Daoy (cell line): Measurements from ENCODE around the gene TUBA3C. TPM values are rescaled to one million over a fixed set of nuclear protein-coding genes. Genes with fewer than 3 reads are reported as not detected.

ENCODE experiments used
- DNase-seq: peaks from one replicate; pipeline ENCODE4 v3.0.0-alpha.2; 2015; ENCODE audit warnings: low read depth
- total RNA-seq: library from RNA; depleted of rRNA; stranded (reverse); fragments of >200 nt; shearing (Covaris generic); gene quantifications from 2 replicates; pipeline ENCODE4 v1.2.3, GENCODE V29; 2014

Gene TUBA3C
- total RNA-seq, 1 experiment from 2014 or later: 6.2 TPM

DNA sequence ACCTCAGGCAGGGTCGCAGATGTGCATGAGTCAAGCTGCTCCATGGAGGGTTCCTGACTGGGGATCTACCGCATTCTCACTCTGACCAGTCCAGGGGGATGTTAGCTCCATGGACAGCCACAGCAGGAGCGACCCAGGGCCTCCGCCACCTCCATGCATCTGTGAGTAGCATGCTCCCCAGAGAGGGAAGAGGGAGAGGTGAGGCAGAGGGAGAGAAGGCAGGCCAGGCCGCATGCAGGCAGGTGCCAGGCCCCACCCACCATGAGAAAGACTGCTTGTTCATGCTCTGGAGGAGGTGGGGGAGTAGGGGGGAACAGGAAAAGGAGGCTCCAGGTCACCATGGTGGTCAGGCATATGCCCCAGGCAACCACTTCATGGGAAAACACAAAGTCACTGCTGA lies 20.3 kb downstream of the TUBA3C start:
- no peak for DNase-seq

DNA sequence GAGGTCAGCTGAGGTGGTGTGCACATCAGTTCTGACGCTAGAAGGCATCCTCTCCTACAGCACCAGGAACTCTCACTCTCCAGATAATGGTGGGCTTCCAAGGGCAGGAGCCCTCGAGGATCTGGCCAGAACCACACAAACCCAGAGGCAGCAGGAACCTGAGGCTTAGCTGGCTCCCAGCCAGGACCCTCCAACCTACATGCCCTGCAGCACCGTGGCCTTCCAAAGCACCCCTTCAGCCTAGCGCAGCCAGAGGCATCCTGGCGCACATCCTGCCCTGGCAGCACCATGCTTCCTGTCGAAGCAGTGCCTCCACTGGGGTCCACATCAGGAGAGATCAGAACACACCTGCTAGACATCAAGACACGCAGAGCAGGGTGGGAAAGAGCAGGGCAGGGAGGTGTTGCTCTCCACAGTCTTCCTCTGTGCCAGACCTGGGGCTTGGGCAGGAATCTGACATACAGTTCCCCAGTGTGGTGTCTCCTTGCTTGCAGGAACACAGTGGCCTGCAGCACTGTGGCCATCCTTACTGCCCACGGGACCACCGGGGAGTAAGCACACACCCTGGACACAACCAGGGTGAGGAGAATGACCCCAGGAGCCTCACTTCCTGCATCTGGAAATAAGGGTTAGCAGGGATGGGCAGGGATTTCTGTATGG lies 21.7 kb downstream of the TUBA3C start:
- DNase-seq: no peak

DNA sequence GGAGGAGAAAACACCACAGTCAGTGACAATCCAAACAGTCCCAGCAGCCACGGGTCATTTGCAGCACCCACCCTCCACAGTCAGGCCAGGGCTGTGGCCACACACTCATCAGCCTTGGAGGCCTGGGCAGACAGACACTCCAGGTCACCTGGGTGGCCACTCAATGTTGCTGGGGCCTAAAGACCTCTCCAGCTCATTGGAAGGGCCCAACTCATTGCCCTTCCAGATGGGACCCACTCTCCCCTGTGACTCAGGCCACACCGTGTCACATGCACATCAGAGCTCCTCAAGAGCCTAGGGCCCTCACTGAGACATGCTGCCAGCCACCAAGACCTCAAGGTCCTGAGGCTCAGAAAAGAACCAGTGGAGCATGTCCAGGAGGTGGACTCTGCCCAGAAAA lies 22.4 kb downstream of the TUBA3C start:
- no peak for DNase-seq

DNA sequence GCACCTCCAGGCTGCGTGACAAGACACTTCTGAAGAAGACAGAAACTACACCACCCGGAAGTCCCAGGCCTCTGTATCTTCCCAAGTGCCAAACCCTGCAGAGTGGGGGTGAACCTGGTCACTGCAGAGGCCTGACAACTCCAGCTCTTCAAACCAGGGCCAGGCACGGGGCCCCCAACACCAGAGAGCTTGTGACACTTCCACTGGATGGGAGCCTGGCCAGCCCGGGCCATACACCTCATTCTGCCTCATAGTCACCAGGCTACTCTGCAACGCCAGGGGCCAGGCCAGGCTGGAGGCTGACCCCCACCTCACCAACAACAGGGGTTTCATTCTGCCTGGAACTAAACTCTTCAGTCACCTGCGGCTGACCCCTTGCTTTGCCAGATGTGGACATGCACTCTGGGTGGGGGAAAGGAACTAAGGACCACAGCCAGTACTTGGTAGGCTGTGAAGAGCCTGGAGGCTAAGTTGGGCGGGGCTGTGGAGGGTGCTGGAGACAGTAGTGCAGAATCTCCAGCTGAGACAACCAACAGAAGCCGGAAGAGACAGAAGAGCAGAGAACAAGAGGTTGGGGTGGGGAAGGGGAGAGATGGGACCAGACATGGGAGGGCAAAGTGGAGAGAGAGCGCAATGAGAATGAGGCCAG lies 23.0 kb downstream of the TUBA3C start:
- DNase-seq: no peak

DNA sequence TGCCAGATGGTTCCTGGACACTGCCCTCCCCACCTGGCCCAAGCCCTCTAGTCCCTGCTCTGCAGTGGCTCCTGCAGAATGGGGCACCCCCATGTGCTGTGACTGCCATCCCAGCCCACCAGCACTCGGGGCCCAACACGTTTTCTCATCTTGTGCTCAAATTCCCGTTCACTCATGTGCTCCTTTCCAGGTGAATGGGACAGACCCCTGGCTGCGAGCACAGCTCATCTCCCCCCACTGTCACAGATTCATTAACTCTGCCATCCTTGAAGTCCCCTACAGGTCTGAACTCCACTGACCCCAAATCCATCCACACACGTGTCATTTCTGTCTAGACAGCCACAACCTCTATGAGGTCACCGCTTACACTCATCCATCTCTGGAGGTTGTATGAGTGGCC lies 23.6 kb downstream of the TUBA3C start:
- no peak for DNase-seq

DNA sequence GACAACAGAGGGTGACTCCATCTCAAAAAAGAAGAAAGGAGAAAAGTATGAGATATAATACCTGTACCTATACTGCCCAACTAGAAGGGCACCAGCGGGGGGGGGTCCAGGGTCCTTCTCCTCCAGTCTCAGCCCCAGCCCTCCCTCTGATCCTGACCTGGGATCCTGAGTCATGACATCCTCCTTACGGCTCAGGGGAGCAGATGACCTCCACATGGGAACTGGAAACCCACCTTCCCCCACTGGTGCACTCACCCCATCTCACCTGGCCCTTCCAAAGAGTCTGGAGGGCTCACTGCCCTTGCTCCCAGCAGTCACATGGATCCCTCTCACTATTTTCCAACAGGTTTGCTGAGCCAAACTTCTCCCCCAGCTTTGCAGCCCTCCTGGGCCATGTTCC lies 24.2 kb downstream of the TUBA3C start:
- no peak for DNase-seq

DNA sequence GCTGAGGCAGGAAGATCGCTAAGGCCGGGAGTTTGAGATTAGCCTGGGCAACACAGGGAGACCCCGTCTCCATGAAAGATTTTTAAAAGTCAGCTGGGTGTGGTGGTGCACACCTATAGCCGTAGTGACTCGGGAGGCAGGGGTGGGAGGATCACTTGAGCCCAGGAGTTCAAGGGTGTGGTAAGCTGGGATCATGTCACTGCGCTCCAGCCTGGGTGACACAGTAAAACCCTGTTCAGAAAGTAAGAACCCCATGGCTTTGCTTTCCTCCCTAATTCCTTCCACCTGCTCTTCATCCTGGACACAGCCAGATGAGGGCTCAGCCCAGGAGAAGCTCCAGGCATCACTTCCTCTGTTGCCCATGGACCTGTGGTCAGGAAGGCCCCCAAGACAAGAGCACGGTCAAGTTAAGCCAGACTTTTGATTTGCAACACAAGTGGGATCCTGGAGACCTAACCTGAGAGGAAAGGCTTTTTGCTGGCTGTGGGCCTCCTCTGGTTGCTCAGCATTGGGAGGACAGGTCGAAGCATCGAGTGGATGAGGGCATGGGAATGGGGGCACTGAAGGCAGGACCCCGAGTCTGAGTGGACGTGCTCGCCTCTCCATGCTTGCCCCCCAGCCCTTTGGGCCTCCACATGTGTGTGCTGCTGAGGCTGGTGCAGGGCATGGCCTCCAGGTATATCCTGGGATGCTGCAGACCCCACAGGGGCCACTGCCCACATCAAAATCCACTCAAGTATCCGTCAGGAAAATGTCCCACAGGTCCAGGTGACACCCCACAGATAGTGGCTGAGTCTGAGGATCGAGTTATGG lies 25.4 kb downstream of the TUBA3C start:
- DNase-seq: no peak

DNA sequence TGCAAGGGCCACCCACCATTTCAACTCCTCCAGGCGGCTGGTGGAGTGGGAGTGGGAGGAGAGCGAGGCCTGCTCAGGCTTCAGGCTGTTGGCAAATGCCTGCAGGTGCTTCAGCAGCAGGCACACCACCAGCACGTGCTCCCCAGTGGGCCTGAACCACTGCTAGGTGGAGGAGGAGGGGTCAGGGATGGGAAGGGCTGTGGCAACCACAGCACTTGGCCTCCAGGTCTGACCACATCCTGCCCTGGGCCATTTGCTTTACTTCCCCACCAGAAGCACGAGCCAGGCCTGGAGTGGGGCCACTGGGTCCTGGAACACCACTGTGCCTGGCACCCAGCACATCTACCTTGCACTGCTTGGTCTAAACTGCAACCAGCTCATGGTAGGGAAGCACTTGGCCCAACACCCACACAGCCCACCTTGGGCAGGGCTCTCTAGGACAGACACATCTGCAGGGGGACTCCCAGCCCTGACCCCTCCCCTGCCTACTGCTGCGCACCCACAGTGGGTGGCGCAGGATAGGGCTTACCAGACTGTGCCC lies 26.2 kb downstream of the TUBA3C start:
- no peak for DNase-seq

DNA sequence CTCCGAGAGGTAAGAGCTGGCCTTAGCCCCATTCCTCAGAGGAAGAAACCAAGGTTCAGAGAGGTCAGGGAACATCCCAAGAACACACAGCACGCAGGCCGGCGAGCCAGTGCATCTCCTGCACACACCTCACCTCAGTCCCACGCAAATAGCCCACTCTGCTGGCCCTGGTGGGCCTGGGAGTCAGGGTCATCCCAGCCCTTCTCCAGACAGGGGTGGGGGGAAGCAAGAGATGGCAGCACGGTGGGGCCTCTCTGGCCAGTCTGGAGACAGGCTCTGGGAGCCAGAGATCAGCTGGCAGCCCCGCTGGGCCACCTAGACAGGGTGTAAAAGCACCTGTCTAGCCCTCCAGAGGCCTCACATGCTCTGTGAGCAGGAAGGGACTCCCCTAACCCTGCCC lies 26.8 kb downstream of the TUBA3C start:
- no peak for DNase-seq

DNA sequence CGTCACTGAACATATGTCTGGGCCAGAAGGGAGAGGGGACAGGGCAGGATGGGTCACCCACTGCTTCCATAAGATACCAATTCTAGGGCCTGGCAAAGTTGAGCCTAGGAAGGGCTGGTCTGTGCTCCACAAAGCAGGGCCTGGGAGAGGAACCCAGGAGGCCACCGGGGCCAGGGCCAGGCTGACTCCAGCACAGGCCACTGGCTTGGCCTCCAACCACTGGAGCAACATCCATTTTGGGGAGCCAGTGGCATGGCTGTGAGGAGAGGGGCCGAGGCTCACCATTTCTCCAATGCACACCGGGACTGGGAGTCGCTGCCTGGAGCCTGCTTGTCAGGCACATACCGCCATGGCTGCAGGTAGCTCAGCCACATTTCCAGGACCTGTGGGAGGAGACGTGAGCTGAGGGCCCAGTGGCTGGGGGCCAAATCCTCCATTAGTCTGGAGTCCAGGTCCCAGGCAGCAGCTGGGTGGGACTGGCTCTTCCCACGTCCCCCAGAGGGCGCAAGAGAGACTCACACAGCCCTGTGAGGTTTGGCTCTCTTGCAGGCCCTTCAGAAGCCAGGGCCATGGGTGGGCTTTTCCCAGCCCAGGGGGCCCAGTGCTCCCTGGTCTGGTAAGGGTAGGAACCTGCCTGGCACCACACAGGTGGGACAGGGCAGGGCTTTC lies 27.7 kb downstream of the TUBA3C start:
- DNase-seq: no peak

DNA sequence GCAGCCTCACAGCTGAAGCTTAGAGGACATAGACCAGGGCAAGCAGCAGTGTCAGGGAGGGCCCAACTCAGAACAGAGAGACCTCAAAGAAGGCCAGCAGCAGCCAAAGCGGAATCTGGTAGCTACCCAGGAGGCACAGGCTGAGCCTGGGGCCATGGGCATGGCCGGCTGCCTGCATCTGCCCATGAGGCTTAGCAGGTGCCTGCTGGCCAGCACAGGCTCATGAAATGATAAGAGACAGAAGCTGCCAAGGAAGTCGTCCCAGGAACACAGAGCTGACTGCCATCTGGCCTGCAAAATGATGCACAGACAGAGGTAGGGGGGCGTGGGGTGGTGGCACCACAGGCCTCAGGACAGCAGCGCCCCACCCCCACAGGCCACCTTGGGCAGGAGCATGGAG lies 29.2 kb downstream of the TUBA3C start:
- no peak for DNase-seq

DNA sequence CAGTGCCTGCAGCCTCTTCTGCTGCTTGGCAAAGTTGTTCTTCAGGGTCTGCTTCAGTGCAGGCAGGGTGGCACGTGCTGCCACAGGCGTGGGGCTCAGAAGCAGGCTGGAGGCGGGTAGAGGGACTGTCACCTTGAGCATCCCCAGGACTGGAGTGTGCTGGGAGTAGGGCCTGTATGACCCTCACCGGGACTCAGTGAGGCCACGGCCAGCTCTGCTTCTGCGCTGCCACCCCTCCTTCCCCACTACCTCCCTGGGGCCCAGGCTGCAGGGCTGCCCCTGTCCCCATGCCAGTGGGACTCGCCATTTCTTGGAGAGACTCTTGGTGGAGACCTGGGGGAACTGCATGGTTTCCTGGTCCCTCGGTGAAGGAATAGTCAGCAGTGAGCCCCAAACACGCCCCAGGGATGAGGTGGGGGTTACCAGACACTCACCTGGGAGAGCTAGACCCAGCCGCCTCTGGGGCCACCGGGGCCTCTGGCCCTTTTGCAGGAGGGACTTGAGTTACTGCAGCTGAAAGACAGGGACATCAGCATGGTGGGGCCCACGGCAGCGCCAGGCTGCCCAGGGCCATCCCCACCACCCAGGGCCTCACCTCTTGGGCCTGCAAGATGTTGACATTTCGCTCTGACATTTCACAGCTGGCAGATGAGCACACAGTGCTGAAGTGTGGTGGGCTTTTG lies 29.9 kb downstream of the TUBA3C start:
- no peak for DNase-seq

DNA sequence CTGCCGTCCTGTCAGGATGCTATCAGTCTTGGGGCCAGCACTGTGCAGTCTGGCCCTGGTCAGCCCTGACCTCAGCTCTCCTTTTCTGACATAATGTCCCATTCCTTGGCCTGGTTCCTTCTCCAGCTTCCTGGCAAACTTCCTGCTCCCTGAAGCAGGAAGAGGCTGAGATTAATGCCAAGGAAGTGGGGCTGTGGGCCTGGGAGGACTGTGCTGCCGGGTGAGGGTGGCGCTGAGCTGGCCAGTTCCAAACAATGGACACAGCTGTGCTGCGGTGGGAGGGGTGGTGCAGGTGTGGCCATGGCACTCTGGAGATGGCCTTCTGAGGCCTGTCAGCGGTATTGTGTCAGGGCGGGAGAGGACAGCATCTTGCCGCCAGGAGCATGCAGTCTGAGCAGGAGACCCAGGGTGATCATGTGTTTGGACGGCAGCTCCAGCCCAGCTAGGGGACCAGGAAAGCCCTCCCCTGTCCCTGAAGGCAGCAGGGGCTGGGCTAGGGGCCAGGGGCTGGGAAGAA lies 30.9 kb downstream of the TUBA3C start:
- DNase-seq: no peak

DNA sequence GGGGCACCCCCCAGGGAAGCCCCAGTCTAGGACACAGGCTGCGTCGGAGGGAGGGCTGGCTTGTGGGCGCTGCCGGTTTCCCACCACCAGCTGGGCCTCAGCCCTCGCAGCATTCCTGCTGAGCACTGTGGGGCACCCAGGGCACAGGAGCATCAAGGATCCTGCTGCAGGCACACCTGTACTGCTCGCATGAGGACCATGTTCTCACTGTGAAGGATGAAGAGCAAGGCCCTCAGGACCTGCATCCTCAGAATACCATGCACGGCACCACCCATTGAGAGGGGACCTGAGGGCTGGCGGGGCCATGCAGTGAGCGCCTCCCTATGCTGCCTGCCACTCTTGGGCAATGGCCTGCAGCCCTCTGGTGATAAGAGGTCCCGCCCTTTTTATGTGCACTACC lies 31.4 kb downstream of the TUBA3C start:
- no peak for DNase-seq

DNA sequence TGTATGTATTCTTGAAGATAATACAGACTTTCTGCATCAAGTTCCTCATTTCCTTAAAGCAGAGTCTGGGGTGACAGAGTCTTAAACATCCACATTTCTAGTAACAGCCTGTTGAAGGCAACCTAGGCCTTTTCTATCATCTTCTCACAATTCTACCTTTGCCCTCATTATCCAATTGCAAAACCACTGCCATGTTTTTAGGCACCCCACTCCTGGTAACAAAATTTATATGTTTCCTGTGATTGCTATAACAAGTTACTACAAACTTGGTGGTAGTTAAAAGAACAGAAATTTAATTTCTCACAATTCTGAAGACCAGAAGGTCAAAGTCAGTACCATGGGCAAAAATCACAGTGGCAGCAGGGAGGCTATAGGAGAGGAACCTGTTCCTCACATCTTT lies 33.1 kb downstream of the TUBA3C start:
- DNase-seq: no peak
